Left kidney (tissue), 2 donors: Measurements from ENCODE around the gene HPCA. TPM values are rescaled to one million over a fixed set of nuclear protein-coding genes. Genes with fewer than 3 reads are reported as not detected.

Experiments used
- DNase-seq: peaks from one replicate; pipeline ENCODE4 v3.0.0-alpha.2; 2013
- polyA plus RNA-seq: library from polyadenylated mRNA; unstranded; fragments of 120-200 nt; gene quantifications from one replicate; pipeline ENCODE4 v1.2.1, GENCODE V29; 2013; ENCODE audit not compliant: insufficient read length

HPCA gene
- polyA plus RNA-seq, 1 donor: 0.57 TPM

- no peak for DNase-seq
These were observed 48.2 kb downstream of the HPCA start for GRCh38 chr1:32934535-32934934.

- DNase-seq: no peak
These were observed 50.8 kb downstream of the HPCA start for GRCh38 chr1:32937061-32937460.

GRCh38 chr1:32939655-32940371, 53.5 kb downstream of the HPCA start:
- DNase-seq: no peak

- DNase-seq: no peak
These were observed 57.9 kb downstream of the HPCA start for GRCh38 chr1:32944180-32944579.

Other genes starting within 250 kb of the HPCA start
- gene ZBTB8OS, start 235.9 kb upstream of the HPCA start, polyA plus RNA-seq: 47.5 TPM
- 379 TPM for gene RBBP4, start 235.3 kb upstream of the HPCA start, polyA plus RNA-seq
- 1.2 TPM for gene SYNC, start 183.7 kb upstream of the HPCA start, polyA plus RNA-seq
- gene YARS1, start 69.1 kb upstream of the HPCA start, polyA plus RNA-seq: 78.6 TPM
- 57.7 TPM for gene S100PBP, start 68.8 kb upstream of the HPCA start, polyA plus RNA-seq
- gene FNDC5, start 15.6 kb upstream of the HPCA start, polyA plus RNA-seq: 44.6 TPM
- 5.6 TPM for gene TMEM54, start 14.9 kb downstream of the HPCA start, polyA plus RNA-seq
- gene RNF19B, start 78.3 kb downstream of the HPCA start, polyA plus RNA-seq: 16.1 TPM
- 236 TPM for gene AK2, start 150.4 kb downstream of the HPCA start, polyA plus RNA-seq
- 5.9 TPM for gene AZIN2, start 194.7 kb downstream of the HPCA start, polyA plus RNA-seq